ENCODE measurements around the gene PSAP. TPM values are rescaled to one million over a fixed set of nuclear protein-coding genes. Genes with fewer than 3 reads are reported as not detected.

Gene PSAP
- total RNA-seq, 1 donor from 2014 or later = 1,262 TPM

DNA sequence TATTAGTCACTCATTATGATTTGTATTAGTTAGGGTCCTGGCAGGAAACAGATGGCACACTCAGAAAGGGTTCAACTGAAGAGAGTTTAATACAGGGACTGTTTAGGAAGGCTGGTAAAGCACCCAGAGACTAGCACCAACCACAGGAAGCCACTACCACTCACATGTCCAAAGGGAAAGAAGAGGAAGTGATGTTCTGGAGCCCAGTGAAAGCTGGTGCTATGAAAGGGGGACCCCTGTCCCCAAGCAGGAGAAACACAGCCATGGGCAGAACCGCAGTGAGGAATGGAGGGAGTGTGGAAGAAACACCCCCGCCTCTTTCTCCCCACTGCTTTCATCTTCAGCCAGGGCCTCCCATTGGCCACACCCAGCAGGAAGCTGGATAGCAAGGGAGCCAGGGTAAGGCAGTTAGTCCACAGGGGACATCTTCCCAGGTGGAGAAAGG lies 74.5 kb downstream of the PSAP start:
- Mint-ChIP-seq H3K27ac (ENCODE audit: unreplicated experiment) (no peak overlapping the region), H3K27me3 (ENCODE audit: unreplicated experiment) (peaks cover 14% of the 10 kb centered on the region), H3K4me1 (ENCODE audit: unreplicated experiment) (peaks cover 20% of the 10 kb centered on the region), H3K9me3 (ENCODE audit: unreplicated experiment) (no peaks in the 10 kb centered on the region), H3K4me3 (ENCODE audit: unreplicated experiment) (no peak overlapping the region), H3K36me3 (ENCODE audit: unreplicated experiment) (no peaks in the 10 kb centered on the region)
- TF ChIP-seq, protein P1, sequence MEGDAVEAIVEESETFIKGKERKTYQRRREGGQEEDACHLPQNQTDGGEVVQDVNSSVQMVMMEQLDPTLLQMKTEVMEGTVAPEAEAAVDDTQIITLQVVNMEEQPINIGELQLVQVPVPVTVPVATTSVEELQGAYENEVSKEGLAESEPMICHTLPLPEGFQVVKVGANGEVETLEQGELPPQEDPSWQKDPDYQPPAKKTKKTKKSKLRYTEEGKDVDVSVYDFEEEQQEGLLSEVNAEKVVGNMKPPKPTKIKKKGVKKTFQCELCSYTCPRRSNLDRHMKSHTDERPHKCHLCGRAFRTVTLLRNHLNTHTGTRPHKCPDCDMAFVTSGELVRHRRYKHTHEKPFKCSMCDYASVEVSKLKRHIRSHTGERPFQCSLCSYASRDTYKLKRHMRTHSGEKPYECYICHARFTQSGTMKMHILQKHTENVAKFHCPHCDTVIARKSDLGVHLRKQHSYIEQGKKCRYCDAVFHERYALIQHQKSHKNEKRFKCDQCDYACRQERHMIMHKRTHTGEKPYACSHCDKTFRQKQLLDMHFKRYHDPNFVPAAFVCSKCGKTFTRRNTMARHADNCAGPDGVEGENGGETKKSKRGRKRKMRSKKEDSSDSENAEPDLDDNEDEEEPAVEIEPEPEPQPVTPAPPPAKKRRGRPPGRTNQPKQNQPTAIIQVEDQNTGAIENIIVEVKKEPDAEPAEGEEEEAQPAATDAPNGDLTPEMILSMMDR (IDR thresholded peaks at IDR 0.05) = no peak
- no peak for DNase-seq (ENCODE audit: extremely low spot score, unreplicated experiment)

DNA sequence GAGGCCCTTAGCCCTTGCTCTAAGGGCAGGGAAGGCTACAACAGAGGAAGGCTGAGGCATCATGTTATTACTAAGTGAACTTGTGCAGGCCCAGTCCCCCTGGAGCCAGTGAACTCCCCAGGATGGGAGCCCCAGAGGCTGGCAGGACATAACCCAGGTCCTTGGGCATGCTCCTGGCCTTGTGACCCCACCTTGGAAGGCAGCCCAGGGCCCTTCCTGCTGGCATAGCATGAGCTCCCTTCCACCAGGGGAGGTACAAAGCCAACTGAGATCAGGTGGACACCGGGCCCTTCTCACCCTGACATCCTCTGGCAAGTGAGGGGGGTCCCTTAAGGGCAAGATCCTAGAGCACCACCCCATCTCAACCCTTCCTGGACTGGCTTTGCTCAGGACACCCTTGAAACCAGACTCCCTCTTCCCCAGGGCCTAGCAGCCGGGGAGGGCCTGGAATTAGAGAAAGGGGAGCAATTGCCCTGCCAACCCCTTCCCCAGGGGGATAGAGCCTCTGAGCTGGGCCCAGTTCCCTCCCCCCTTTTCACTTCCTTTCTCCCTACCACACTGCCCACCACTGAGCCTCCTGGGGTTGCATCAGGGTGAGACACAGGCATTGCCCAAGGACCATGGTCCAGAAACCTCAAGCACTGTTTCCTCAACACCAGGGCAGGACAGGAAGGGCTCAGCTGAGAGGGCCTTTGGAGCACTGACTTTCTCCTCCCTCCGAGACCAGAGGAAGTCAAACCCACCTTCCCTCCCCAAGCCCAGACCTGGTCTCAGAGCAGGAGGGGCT lies 75.9 kb downstream of the PSAP start:
- Mint-ChIP-seq H3K4me3 (ENCODE audit: unreplicated experiment) (no peak overlapping the region), H3K27ac (ENCODE audit: unreplicated experiment) (no peak overlapping the region), H3K36me3 (ENCODE audit: unreplicated experiment) (no peaks in the 10 kb centered on the region), H3K4me1 (ENCODE audit: unreplicated experiment) (peaks cover 20% of the 10 kb centered on the region), H3K9me3 (ENCODE audit: unreplicated experiment) (no peaks in the 10 kb centered on the region), H3K27me3 (ENCODE audit: unreplicated experiment) (peaks cover 5% of the 10 kb centered on the region)
- no peak for DNase-seq (ENCODE audit: extremely low spot score, unreplicated experiment)
- TF ChIP-seq, protein P1 (IDR thresholded peaks at IDR 0.05) = no peak

DNA sequence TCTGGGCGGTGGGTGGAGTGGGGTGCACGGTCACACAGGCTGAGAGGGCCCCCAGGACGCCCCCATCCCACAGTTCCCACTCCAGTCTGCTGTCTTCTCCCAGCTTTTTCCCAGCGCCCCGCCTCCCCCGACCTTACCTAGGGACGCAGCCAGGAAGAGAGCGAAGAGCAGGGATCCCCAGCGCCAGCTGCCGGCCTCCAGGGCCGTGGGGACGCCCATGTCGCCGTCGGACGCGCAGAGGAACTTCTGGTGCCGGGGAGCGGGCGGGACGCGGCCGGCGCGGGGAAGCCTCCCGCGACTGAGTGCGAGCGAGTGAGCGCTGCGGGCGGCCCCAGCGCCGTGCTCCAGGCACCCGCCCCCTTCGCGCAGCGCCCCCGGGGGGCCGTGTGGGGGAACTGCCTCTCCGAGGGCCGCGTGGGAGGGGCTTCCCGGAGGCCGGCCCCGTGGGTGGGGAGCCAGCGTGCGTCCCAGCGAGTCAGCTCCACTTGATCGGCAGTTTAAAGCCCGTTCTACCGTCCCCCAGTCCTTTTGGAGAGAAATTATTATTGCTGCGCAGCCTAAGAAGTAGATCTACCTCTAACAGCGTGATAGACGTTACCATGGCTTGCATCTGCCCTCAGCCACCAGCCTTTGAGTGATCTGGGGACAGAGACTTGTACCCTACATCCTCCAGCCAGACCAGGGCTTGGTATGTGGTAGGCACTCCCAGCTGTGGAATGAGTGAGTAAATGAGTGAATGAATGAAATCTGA lies 77.7 kb downstream of the PSAP start, which contains the start of gene VSIR:
Gene VSIR (minus strand): TSS at position 300 of the 751 bp plus-strand sequence. CDS start 81 bp downstream, at position 219.
- DNase-seq (ENCODE audit: extremely low spot score, unreplicated experiment) = peak; percentile 92
- TF ChIP-seq, protein P1 (IDR thresholded peaks at IDR 0.05) = peak; percentile 85
- H3K4me1 Mint-ChIP-seq (ENCODE audit: unreplicated experiment) = peaks cover 24% of the 10 kb centered on the region
- no peaks in the 10 kb centered on the region for H3K36me3 Mint-ChIP-seq (ENCODE audit: unreplicated experiment)
- H3K9me3 Mint-ChIP-seq (ENCODE audit: unreplicated experiment) = no peaks in the 10 kb centered on the region
- no peaks in the 10 kb centered on the region for H3K27me3 Mint-ChIP-seq (ENCODE audit: unreplicated experiment)
- peak within 1 kb of the TSS; percentile 68 for H3K27ac Mint-ChIP-seq (ENCODE audit: unreplicated experiment)
- H3K4me3 Mint-ChIP-seq (ENCODE audit: unreplicated experiment) = peak within 1 kb of the TSS; percentile 64

DNA sequence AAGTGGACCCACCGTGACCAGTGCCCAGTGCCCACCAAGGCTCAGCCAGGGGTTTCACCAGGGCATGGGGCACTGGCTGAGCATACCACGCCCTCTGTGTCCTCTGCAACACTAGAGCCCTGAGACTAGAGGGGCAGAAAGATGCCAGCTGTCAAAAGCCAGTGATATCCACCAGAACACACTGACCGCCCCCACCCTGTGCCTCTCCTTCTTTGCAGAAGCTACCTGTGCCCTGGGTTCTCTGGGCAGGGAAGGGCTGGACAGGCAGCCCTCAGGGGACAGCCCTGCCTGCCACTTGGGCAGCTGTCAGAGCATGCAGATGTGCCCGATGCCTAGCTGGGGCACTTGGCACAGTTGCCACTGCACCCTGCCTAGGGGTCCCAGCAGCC lies 78.2 kb downstream of the PSAP start:
- no peaks in the 10 kb centered on the region for H3K27me3 Mint-ChIP-seq (ENCODE audit: unreplicated experiment)
- peak overlapping the region; percentile 35 for H3K4me3 Mint-ChIP-seq (ENCODE audit: unreplicated experiment)
- TF ChIP-seq, protein P1 (IDR thresholded peaks at IDR 0.05) = no peak
- peaks cover 28% of the 10 kb centered on the region for H3K4me1 Mint-ChIP-seq (ENCODE audit: unreplicated experiment)
- no peaks in the 10 kb centered on the region for H3K9me3 Mint-ChIP-seq (ENCODE audit: unreplicated experiment)
- H3K27ac Mint-ChIP-seq (ENCODE audit: unreplicated experiment) = no peak overlapping the region
- no peak for DNase-seq (ENCODE audit: extremely low spot score, unreplicated experiment)
- H3K36me3 Mint-ChIP-seq (ENCODE audit: unreplicated experiment) = no peaks in the 10 kb centered on the region

Measured in osteocyte (in vitro differentiated cells).